NCI-H1092 treated with DMSO at 0.1 percent for 48 hours (cell line): ENCODE results near the gene ASTL.
"Not testable (repeated sequence)": the region's sequence is repeated elsewhere in the genome, so short reads cannot be mapped to it uniquely, and the experiment has no call there.

Experiments
- DNase-seq: peaks from one replicate; lab custom pipeline; 2025; lab: John Stamatoyannopoulos, UW

ASTL gene

GRCh38 chr2:96146153-96146880, 8.0 kb upstream of the ASTL start:
- no peak for DNase-seq

DNA sequence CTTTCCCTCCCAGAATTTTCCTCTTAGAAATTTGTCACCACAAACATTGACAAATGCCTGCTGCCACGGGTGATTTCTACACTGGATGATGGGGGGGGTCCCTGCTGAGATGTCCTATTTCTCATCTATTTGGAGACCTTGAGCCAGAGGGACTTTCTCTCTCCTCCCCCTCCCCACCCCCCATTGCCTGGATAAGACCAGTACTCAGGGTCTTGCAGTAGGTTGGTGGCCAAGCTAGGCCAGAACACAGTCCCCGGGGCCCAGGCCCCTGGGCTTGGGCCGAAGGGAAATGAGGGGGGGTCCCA, 7.5 kb upstream of the ASTL start:
- DNase-seq: no peak

GRCh38 chr2:96145036-96145847, 6.9 kb upstream of the ASTL start, which contains the start of gene DUSP2:
TSS of gene DUSP2 (minus strand) at chr2:96145440. CDS start at chr2:96145354, 86 bp downstream.
- DNase-seq: peak; percentile 31

DNA sequence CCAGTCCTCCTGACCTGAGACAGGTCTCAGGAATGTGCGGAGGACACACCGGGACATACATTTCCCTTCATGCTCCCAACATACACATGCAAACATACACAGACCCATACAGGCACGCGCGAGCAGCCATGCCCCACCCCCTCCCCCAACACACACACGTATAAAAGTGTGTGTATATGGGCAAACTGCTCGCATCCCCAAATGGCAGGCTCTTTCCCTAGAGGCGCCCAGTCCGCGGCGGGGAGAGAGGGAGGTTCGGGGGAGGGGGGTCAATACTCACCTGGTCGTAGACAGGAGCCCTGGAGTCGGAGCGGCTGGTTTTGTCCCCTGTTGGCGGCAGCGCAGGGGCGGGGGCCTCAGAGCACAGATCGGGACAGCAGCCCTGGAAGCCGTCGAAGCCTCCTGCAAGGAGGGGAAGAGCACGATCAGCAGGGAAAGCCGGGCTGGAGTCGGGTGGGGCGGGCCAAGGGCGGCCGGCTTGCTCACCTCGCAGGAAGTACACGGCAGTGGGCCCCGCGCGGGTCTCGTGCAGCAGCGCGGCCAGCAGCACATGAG, 6.3 kb upstream of the ASTL start:
- no peak for DNase-seq

DNA sequence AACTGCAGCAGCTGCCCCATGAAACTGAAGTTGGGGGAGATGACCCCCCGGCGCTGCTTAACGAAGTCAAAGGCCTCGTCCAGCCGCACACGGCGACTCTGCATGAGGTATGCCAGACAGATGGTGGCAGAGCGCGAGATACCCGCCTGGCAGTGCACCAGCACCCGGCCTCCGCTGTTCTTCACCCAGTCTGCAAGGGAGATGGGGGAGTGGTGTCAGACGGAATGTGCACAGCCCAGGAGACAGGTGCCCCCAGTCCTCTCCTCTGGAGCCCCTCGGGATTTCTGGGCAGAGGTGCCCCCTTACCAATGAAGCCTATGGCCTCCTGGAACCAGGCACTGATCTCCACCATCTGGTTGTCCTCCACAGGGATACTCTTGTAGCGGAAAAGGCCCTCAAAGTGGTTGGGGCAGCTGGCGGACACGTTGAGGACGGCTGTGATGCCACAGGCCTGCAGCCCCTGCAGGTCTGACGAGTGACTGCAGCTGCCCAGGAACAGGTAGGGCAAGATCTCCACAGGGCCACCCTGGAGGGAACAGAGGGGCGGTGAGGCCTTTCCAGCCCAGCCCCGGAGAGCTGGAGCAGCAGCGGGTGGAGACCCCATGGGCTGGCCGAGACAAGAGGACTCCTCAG, 5.7 kb upstream of the ASTL start:
- DNase-seq: peak; percentile 5

DNA sequence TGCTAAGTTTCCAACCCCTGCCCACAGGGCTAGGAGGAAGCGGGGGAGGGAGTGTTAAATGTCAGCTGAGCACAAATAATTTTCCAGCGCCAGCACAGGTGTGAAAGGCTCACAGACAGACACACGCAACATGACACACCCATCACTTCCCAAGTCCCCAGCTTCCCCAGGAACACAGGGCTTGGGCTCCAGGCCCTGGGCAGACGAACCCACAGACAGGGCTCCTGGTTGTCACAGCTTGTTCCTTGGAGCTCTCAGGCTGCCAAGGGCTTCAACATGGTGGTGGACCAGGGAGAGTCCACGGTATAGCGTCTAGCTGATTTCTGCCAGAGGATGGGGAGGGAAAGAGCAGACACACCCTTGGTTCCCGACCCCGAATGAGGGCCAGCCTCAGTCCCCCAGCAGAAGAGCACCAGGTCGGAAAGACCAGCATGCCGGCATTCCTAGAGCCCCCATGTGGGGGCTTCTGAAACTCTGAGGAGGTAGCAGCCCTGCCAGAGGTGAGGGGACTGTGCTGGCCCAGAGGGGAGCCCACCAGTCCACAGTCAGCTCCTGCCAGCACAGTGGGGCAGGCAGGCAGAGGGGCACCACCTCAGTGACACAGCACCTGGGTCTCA, 5.0 kb upstream of the ASTL start:
- no peak for DNase-seq

- DNase-seq: no peak
Measured at GRCh38 chr2:96142217-96143113, 4.2 kb upstream of the ASTL start.

GRCh38 chr2:96141624-96141967, 3.3 kb upstream of the ASTL start:
- DNase-seq: not testable (repeated sequence)

GRCh38 chr2:96140941-96141623, 2.8 kb upstream of the ASTL start:
- DNase-seq: no peak

DNA sequence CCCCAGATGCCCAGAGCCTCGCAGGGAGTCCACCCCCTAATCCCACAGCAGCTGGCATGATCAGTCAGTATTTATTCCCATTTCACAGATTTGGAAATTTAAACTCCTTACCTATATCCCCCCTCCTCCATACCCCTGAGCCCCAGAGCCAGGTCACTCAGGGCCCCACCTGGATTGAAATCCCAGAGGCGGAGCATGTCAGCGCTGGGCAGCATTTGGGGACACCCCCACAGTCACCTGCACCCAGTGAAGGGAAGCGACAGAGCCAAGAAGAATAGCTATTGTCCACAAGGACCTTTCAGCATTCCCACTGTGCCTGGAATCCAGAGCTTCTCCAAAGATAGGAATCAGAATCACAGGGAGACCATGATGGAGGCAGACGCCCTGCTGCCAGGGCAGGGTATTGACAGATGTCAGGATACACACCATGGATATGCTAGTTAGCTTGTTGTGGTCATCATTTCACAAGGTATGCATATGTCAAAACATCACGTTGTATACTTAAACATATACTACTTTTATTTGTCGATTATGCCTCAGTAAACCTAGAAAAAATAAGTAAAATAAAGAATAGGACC, 968 bp upstream of the ASTL start:
- DNase-seq: no peak

- no peak for DNase-seq
Measured at GRCh38 chr2:96137321-96138178, 752 bp downstream of the ASTL start.

DNA sequence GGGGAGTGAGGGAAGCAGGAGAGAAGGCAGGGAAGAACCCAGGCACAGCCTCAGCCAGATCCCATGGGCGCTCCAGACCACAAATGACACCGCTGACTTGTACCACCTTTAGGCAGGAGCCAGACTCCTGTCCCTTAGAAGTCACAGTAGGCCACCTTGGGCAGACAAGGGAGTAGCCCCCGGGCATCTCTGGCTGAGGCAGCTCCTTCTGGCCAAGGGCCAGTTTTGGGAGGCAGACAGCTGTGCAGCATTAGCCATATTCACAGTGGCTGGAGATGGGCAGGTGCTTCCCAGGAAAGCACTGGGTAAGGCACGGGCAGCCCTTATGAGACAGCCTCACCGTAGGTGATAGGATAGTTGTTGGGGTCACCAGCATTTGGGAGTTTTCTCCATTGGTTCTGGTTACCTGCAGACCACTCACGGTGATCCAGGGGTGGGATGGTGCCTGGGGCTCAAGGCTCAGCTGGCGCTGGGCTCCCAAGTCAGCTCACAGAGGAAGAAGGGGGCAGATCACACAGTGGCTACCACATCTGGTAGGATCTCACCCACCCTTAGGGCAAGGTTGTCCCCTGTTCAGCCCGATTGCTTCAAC, 2.1 kb downstream of the ASTL start:
- no peak for DNase-seq

DNA sequence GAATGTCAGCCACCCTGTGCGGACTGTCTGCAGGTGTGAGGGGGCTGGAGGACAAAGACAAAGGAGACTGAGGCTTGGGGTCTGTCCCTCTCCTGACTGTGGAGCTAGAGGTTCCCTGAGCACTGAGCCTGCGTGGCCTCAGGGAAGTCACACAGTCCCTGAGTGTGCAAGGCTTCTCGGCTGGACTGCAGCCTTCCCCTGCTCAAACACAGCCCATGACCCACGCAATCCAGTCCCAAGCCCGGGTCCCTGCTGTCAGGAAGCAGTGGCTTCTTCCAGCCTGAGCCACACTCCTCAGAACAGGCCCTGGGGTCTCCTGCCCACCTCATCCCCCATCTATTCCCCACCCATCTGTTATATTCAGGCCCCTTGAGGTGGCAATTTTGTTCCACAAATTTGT, 2.7 kb downstream of the ASTL start:
- DNase-seq: no peak

DNA sequence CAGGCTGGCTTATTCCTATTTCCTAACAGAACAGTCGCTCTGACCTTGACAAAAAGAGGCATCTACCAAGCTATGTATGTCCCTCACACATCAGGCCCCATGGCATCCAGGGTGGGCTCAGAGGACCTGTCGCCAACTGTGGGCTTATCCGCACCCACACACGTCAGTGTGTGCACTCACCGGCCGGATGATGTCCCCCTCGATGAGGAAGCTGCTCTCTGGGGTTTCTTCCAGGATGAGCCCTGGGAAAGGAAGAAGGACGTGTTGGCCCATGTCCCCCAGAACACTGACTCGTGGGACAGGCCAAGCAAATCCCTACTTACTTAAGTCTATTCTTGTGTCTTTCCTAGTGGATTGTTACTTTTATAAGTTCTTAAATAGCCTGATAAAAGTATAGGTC, 3.1 kb downstream of the ASTL start:
- no peak for DNase-seq

DNA sequence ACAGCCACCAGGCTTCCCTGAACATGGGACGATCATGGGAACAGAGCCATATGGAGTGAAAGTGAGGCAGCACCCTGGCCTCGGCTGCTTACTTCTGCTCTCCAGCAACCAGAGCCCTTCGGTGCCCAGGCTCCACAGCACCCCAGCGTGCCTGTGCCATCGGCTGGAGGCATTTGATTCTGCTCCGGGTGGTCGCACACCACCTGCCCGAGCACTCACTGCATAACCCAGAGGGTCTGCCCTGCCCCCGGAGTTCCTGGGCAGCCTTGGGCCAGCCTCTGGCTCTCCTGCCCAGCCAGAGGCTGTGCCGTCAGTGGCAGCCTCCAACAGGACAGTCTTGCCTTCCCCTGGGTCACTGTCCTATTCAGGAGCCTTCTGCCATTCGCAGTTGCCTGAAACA, 3.9 kb downstream of the ASTL start:
- DNase-seq: no peak

DNA sequence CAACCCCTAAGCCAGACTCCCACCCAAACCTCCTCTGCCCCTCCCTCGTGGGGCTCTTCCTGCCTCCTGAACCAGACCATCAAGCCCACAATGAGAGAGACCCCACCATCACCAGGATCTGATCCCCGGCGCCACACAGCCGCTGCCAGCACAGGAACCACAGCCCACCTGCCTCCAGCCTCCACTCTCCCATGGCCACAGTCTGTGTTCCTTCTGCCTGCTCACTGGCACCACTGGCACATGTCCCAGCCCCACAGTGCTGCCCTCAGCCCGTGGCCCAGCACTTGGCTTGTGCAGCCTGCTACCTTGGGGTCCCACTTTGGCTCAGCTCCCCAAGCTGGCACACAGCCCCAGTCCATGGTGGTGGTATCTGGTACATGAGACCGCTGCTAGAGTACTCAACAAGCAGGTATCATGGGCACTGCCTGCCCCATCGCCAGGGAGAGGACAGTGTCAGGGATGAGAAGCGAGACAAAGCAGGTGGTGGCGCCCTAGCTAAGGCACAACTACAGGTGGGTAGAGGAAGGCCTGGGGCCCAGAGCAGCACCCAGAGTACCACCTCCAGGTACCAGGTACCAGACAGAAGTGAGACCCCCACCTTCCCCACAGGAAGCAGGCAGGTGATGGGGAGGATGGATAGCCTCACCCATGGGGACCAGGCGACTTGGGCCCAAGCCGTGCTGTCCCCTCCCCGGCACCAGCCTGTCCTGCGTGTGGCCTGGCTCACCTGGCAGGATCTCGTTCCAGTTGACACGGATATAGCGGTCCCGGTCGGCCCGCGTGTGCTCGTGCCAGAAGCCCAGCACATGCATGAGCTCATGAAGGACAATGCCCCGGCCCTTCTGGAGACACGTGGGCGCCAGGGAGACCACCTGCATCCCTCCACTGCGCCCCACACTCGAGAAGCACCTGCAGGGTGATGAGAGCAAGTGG, 6.2 kb downstream of the ASTL start:
- no peak for DNase-seq

- no peak for DNase-seq
Measured at GRCh38 chr2:96131152-96131812, 7.0 kb downstream of the ASTL start.
